Gastrocnemius medialis (tissue), 4 donors: Measurements from ENCODE around the gene DPP9.

ENCODE experiments used
- CTCF ChIP-seq, 5 experiments: fragments of 450-650 bp in 3 of 5; fragments of 200-600 bp in 2 of 5; sonication (generic) in 2 of 5; IDR thresholded peaks in 4 of 5; conservative IDR thresholded peaks in 1 of 5; 1 replicate in 4 of 5; 2 replicates in 1 of 5; pipeline ENCODE4 v1.5.1; 2016 to 2019; ENCODE audit warnings: antibody characterized with exemption in 5 of 5, mild to moderate bottlenecking in 3 of 5, moderate library complexity in 3 of 5
- POLR2A ChIP-seq, 2 donors: fragments of 450-650 bp; IDR thresholded peaks; one replicate each; pipeline ENCODE4 v1.6.1; 2017; ENCODE audit warnings: antibody characterized with exemption in 2 of 2, mild to moderate bottlenecking in 2 of 2, moderate library complexity in 2 of 2

GRCh38 chr19:4662812-4663211 lies 60.8 kb downstream of the DPP9 start:
- TF ChIP-seq CTCF (IDR thresholded peaks at IDR 0.05 in 4 of 5, conservative IDR thresholded peaks at IDR 0.05 in 1 of 5): no peak
- no peak for TF ChIP-seq POLR2A (IDR thresholded peaks at IDR 0.05)
